Hepatocyte (in vitro differentiated cells): Measurements from ENCODE around the gene CDK14. TPM values are rescaled to one million over a fixed set of nuclear protein-coding genes. Genes with fewer than 3 reads are reported as not detected.

Source experiments
- DNase-seq: peaks from one replicate; pipeline ENCODE4 v3.0.0-alpha.2; 2016; ENCODE audit warnings: low spot score
- H2AFZ ChIP-seq: fragments of 200-600 bp; sonication (generic); 2 replicates; pipeline ENCODE4 v1.6.0; 2016; ENCODE audit warnings: antibody characterized with exemption, mild to moderate bottlenecking
- H3K27ac ChIP-seq: fragments of 200-600 bp; sonication (generic); 2 replicates; pipeline ENCODE4 v1.5.1; 2016; ENCODE audit warnings: mild to moderate bottlenecking
- H3K27me3 ChIP-seq: fragments of 200-600 bp; sonication (generic); 2 replicates; pipeline ENCODE4 v1.6.1; 2016
- H3K36me3 ChIP-seq: fragments of 200-600 bp; sonication (generic); replicated peaks from 2 replicates; pipeline ENCODE4 v1.5.1; 2016; ENCODE audit warnings: low read depth; ENCODE audit not compliant: insufficient read depth
- H3K4me1 ChIP-seq: fragments of 200-600 bp; sonication (generic); 2 replicates; pipeline ENCODE4 v1.5.1; 2016; ENCODE audit warnings: mild to moderate bottlenecking, moderate library complexity; ENCODE audit not compliant: insufficient read depth
- H3K4me2 ChIP-seq: fragments of 200-600 bp; sonication (generic); 2 replicates; pipeline ENCODE4 v1.6.0; 2016
- H3K4me3 ChIP-seq: fragments of 200-600 bp; sonication (generic); 2 replicates; pipeline ENCODE4 v1.5.1; 2016; ENCODE audit warnings: mild to moderate bottlenecking
- H3K79me2 ChIP-seq: fragments of 200-600 bp; sonication (generic); 2 replicates; pipeline ENCODE4 v1.6.0; 2017; ENCODE audit warnings: mild to moderate bottlenecking
- H3K9me2 ChIP-seq: fragments of 200-600 bp; sonication (generic); replicated peaks from 2 replicates; pipeline ENCODE4 v1.6.0; 2017; ENCODE audit warnings: mild to moderate bottlenecking; ENCODE audit not compliant: insufficient read depth
- H3K9me3 ChIP-seq: fragments of 200-600 bp; sonication (generic); 2 replicates; pipeline ENCODE4 v1.5.1; 2016; ENCODE audit warnings: low read depth, mild to moderate bottlenecking
- H4K20me1 ChIP-seq: fragments of 200-600 bp; sonication (generic); 2 replicates; pipeline ENCODE4 v1.6.0; 2016; ENCODE audit warnings: mild to moderate bottlenecking; ENCODE audit not compliant: insufficient read depth, poor library complexity, severe bottlenecking
- EZH2 ChIP-seq: fragments of 200-600 bp; sonication (generic); IDR thresholded peaks from 2 replicates; pipeline ENCODE4 v1.6.1; 2016; ENCODE audit warnings: antibody characterized with exemption, mild to moderate bottlenecking, borderline replicate concordance
- EZH2phosphoT487 ChIP-seq: fragments of 200-600 bp; sonication (generic); IDR thresholded peaks from one replicate; pipeline ENCODE4 v1.6.1; 2018; ENCODE audit warnings: antibody characterized with exemption, mild to moderate bottlenecking, low read depth, moderate library complexity; ENCODE audit not compliant: unreplicated experiment, severe bottlenecking
- WGBS: methylation state at CpG from one replicate; pipeline ENCODE4 v1.1.6; 2016; ENCODE audit warnings: low lambda C conversion rate; ENCODE audit errors: missing lambda C conversion rate; 5-methylcytosine and 5-hydroxymethylcytosine counted together
- polyA plus RNA-seq: library from polyadenylated mRNA; unstranded; fragments of >200 nt; fragmentation: Nextera tagmentation; extraction: Ambion mirVana; gene quantifications from 2 replicates; pipeline ENCODE4 v1.2.1, GENCODE V29; 2016
- total RNA-seq: library from RNA; depleted of rRNA; stranded (reverse); fragments of >200 nt; gene quantifications from 2 replicates; pipeline ENCODE4 v1.2.3, GENCODE V29; 2014
- TF ChIP-seq, protein P1 (sequence below): fragments of 200-600 bp; sonication (generic); IDR thresholded peaks from 2 replicates; pipeline ENCODE4 v1.5.1; 2016; ENCODE audit warnings: antibody characterized with exemption, mild to moderate bottlenecking; ENCODE audit not compliant: poor library complexity

CDK14 gene
- total and polyA plus RNA-seq, 2 experiments from 2014 or later: 8.6 to 23.5 TPM

DNA sequence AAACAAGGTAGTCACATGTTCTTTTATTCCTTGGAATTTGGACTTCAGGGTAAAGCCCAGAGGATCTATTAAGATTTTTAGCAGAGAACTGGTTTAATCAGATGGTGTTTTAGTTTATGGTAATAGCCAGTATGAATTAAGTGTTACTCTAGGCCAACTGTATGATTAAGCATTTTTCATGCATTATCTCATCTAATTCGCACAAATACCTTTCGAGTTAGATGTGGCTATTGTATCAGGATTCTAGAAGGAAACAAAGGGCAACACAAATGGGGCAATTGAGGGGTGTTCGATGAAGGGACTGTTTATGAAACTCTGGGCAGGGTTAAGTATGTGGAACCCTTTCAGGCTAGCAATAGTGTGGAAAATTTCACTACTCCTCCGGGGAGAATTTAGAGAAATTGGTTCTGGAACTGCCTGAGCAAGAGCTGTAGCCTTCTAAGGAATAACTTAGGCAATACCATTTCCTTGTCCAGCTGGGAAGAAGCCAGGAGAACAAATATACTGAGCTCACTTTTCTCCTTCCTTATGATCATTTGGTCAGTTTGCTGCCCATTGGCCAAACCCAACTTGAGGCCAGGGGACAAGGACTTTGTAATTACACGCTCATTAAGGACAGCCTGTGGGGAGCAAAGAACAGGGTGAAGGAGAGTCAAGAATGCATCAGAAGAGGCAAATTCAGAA is 349.1 kb downstream of the CDK14 start:
- H3K4me2 ChIP-seq: no peak overlapping the region
- H3K9me3 ChIP-seq: no peaks in the 10 kb centered on the region
- no peaks in the 10 kb centered on the region for H3K9me2 ChIP-seq
- no peaks in the 10 kb centered on the region for H3K36me3 ChIP-seq
- no peak overlapping the region for H2AFZ ChIP-seq
- TF ChIP-seq EZH2 (no peak), EZH2phosphoT487 (no peak)
- TF ChIP-seq, protein P1, sequence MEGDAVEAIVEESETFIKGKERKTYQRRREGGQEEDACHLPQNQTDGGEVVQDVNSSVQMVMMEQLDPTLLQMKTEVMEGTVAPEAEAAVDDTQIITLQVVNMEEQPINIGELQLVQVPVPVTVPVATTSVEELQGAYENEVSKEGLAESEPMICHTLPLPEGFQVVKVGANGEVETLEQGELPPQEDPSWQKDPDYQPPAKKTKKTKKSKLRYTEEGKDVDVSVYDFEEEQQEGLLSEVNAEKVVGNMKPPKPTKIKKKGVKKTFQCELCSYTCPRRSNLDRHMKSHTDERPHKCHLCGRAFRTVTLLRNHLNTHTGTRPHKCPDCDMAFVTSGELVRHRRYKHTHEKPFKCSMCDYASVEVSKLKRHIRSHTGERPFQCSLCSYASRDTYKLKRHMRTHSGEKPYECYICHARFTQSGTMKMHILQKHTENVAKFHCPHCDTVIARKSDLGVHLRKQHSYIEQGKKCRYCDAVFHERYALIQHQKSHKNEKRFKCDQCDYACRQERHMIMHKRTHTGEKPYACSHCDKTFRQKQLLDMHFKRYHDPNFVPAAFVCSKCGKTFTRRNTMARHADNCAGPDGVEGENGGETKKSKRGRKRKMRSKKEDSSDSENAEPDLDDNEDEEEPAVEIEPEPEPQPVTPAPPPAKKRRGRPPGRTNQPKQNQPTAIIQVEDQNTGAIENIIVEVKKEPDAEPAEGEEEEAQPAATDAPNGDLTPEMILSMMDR: no peak
- DNase-seq: no peak
- no peak overlapping the region for H3K4me3 ChIP-seq
- H4K20me1 ChIP-seq: no peaks in the 10 kb centered on the region
- no peaks in the 10 kb centered on the region for H3K27me3 ChIP-seq
- 97% methylated on average over 5 of the region's 5 CpGs for WGBS
- H3K4me1 ChIP-seq: no peaks in the 10 kb centered on the region
- H3K27ac ChIP-seq: no peak overlapping the region
- H3K79me2 ChIP-seq: no peaks in the 10 kb centered on the region

DNA sequence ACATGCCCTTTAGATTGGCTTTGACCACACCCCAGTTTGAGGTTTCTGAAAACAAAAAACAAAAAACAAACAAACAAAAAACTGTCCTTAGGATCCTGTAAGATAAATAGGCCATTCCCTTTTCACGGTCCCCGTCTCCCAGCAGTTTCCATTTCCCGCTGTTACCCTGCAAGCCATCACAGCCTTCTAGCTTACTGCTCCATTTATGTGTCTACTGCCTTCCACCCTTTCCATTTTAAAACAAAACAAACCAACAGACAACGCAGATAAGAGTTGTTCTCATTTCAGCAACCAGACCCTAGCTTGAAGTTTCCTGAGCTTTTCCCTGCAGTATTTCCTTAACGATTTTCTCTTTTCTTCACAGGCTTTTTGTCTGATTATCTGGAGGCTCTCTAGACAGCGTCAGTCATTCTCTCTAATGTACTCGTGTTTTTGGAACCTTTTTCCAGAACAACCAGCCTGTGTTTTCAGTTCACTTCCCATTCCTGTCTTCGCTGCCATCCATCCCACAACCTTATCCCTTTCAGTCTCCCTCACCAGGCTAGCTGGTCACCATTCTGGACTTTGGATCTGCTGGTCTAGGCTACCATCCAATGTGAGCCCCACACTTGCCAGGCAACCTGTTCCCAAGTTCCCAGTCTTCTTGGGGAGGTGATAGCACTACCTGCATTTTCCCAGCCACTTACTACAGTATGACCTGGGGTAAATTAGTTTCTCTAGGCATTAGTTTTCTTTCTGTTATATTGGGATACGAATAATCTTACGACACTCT is 350.8 kb downstream of the CDK14 start:
- TF ChIP-seq, protein P1: no peak
- Histone ChIP-seq H2AFZ (no peak overlapping the region), H3K4me1 (no peaks in the 10 kb centered on the region), H3K4me3 (no peak overlapping the region), H3K79me2 (no peaks in the 10 kb centered on the region), H4K20me1 (no peaks in the 10 kb centered on the region), H3K27ac (no peak overlapping the region), H3K9me2 (no peaks in the 10 kb centered on the region), H3K36me3 (no peaks in the 10 kb centered on the region), H3K4me2 (no peak overlapping the region), H3K9me3 (no peaks in the 10 kb centered on the region), H3K27me3 (no peaks in the 10 kb centered on the region)
- DNase-seq: no peak
- WGBS: 86% methylated on average over 10 of the region's 10 CpGs

- TF ChIP-seq EZH2 (no peak), EZH2phosphoT487 (no peak)
- TF ChIP-seq, protein P1: no peak
- Histone ChIP-seq H3K9me2 (no peaks in the 10 kb centered on the region), H3K27me3 (no peaks in the 10 kb centered on the region), H2AFZ (no peak overlapping the region), H3K79me2 (no peaks in the 10 kb centered on the region), H3K9me3 (no peaks in the 10 kb centered on the region), H3K36me3 (no peaks in the 10 kb centered on the region), H4K20me1 (no peaks in the 10 kb centered on the region), H3K27ac (no peak overlapping the region), H3K4me1 (no peaks in the 10 kb centered on the region), H3K4me3 (no peak overlapping the region), H3K4me2 (no peak overlapping the region)
- DNase-seq: no peak
Observed at GRCh38 chr7:90948085-90948484, 352.0 kb downstream of the CDK14 start.
